Measurements from ENCODE around the gene GOLGA8T.
"Not testable (repeated sequence)": the region's sequence is repeated elsewhere in the genome, so short reads cannot be mapped to it uniquely, and the experiment has no call there.

GRCh38 chr15:30192892-30193291, 58.0 kb downstream of the GOLGA8T start:
- TF ChIP-seq ATF3 (IDR thresholded peaks at IDR 0.05); EZH2 (IDR thresholded peaks at IDR 0.05); EZH2phosphoT487 (IDR thresholded peaks at IDR 0.05; ENCODE audit: borderline replicate concordance); CTCF (IDR thresholded peaks at IDR 0.05 in 2 of 3, conservative IDR thresholded peaks at IDR 0.05 in 1 of 3; ENCODE audit: borderline replicate concordance in 1 of 3, insufficient read depth in 1 of 3, low read depth in 2 of 3, low read length in 2 of 3); POLR2AphosphoS5 (IDR thresholded peaks at IDR 0.05; ENCODE audit: low read depth, low read length); MAX (IDR thresholded peaks at IDR 0.05); POLR2A (IDR thresholded peaks at IDR 0.05; ENCODE audit: borderline replicate concordance, extremely low read depth, insufficient read depth, insufficient read length); RAD21 (IDR thresholded peaks at IDR 0.05; ENCODE audit: low read depth); CEBPB (IDR thresholded peaks at IDR 0.05; ENCODE audit: low read depth); FOSL1 (IDR thresholded peaks at IDR 0.05; ENCODE audit: low read depth); CBX3 (IDR thresholded peaks at IDR 0.05; ENCODE audit: low read depth); SIN3A (IDR thresholded peaks at IDR 0.05; ENCODE audit: low read depth): not testable (repeated sequence)

Data from HCT116 (cell line).